Left renal cortex interstitium (tissue), 4 donors: ENCODE results near the gene GPR89B. TPM values are rescaled to one million over a fixed set of nuclear protein-coding genes. Genes with fewer than 3 reads are reported as not detected.
A peak's percentile ranks its signal among the peaks of the same experiment; 100 is the strongest.
"Not testable (repeated sequence)": the region's sequence is repeated elsewhere in the genome, so short reads cannot be mapped to it uniquely, and the experiment has no call there.

ENCODE experiments used
- DNase-seq, 4 donors: peaks; one replicate each; pipeline ENCODE4 v3.0.0-alpha.2; 2013; ENCODE audit warnings: low read depth in 4 of 4, low spot score in 2 of 4, missing footprints in 1 of 4
- polyA plus RNA-seq, 4 donors: library from polyadenylated mRNA; unstranded; fragments of 120-200 nt; gene quantifications; one replicate each; pipeline ENCODE4 v1.2.1, GENCODE V29; 2013; ENCODE audit not compliant: insufficient read length in 4 of 4

Gene GPR89B
- polyA plus RNA-seq, 4 donors = 37.2 to 53.7 (median 47.3) TPM

- not testable (repeated sequence) for DNase-seq
Observed at GRCh38 chr1:148024918-148025317, 96.7 kb downstream of the GPR89B start.

DNA sequence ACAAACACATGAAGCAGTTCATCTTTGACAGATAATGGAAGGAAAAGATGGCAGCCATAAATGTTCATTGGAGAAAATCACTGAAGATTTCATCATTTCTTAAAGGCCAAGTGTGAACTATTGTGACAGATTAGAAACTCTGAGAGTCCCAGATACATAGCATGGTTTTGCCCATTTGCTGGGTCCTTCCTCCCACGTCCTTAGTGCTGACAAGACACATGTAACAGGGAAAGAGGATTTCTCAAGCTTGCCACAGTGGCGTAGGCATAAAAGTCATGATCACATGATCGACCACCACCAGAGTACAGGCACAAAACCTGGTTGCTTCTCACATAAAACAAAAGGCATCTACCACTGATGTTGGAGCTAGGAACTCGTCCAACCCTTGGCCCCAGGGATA, 98.8 kb downstream of the GPR89B start:
- DNase-seq = not testable (repeated sequence)

- not testable (repeated sequence) for DNase-seq
Observed at GRCh38 chr1:148032247-148032646, 104.0 kb downstream of the GPR89B start.

- not testable (repeated sequence) for DNase-seq
Observed at GRCh38 chr1:148032690-148033089, 104.5 kb downstream of the GPR89B start.

DNA sequence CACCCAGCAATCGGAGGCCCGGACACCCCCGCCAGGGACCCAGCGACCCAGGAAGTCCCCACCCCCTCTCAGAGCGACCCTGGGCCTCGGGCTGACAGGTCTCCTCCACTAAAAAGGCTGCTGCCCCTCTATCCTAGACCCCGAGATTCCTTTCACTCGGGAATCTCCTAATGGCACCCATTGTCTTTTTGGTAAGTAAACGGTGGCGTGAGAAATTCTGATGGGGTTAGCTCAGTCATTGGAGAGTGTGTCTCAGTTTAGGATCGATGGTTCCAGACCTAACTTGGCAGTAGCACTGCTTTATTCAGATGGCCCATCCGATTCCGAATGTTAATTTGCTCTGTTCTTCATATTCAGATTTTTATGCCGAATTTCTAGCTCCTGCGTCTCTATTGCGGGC, 104.9 kb downstream of the GPR89B start:
- not testable (repeated sequence) for DNase-seq

GRCh38 chr1:148037850-148038461, 109.7 kb downstream of the GPR89B start:
- not testable (repeated sequence) for DNase-seq

- DNase-seq = peak in 2 of 4 donors; percentile 62 to 67
Observed at GRCh38 chr1:148038462-148039333, 110.5 kb downstream of the GPR89B start.

Other genes starting within 250 kb of the GPR89B start
- gene GJA5, start 167.8 kb upstream of the GPR89B start, polyA plus RNA-seq = 10 to 100 TPM; 16.9 to 29.2 (median 22.5) TPM
- gene GJA8, start 25.6 kb upstream of the GPR89B start, polyA plus RNA-seq = under 1 TPM; 0.17 to 0.87 (median 0.48) TPM
- gene NBPF11, start 223.9 kb downstream of the GPR89B start, polyA plus RNA-seq = 10 to 100 TPM; 23.2 to 44.3 (median 29.1) TPM